ENCODE results near the gene EIF2S2. TPM values are rescaled to one million over a fixed set of nuclear protein-coding genes. Genes with fewer than 3 reads are reported as not detected.

Gene EIF2S2
- total RNA-seq, 4 donors from 2014 or later, result 44.4 to 65.6 (median 56.8) TPM

DNA sequence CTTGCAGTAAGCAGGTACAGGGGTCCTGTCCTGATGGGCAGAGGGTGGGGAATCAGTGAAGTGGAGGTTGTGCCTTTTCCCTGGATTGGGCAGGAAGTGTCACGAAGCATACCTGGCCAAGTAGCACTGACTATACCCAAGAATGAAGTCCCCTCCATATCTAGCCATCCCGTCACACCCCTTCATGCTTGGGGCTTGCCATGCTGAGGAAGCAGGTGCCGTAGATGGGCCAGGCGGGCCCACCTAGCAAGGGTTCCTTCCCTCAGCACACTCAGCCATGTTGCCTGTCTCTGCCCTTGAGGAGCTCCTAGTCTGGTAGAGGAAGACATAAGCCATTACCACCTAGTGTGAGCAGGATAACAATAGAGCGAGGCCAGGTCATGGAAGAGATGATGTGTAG lies 33.5 kb downstream of the EIF2S2 start:
- H3K27ac ChIP-seq, result no peak overlapping the region
- no peaks in the 10 kb centered on the region for H3K9me3 ChIP-seq
- H3K4me3 ChIP-seq, result no peak overlapping the region
- TF ChIP-seq, protein P1, sequence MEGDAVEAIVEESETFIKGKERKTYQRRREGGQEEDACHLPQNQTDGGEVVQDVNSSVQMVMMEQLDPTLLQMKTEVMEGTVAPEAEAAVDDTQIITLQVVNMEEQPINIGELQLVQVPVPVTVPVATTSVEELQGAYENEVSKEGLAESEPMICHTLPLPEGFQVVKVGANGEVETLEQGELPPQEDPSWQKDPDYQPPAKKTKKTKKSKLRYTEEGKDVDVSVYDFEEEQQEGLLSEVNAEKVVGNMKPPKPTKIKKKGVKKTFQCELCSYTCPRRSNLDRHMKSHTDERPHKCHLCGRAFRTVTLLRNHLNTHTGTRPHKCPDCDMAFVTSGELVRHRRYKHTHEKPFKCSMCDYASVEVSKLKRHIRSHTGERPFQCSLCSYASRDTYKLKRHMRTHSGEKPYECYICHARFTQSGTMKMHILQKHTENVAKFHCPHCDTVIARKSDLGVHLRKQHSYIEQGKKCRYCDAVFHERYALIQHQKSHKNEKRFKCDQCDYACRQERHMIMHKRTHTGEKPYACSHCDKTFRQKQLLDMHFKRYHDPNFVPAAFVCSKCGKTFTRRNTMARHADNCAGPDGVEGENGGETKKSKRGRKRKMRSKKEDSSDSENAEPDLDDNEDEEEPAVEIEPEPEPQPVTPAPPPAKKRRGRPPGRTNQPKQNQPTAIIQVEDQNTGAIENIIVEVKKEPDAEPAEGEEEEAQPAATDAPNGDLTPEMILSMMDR (IDR thresholded peaks at IDR 0.05), result no peak
- no peak for TF ChIP-seq POLR2A (IDR thresholded peaks at IDR 0.05)
- peaks cover 0 to 17% (median 2%) of the 10 kb centered on the region in 3 donors for H3K4me1 ChIP-seq
- peaks cover 0 to 90% of the 10 kb centered on the region in 2 donors for H3K36me3 ChIP-seq
- ATAC-seq, result no peak
- 100% methylated on average over 1 to 3 of the region's 5 CpGs for WGBS, 2 donors (ENCODE audit: low coverage in 1 of 2)
- H3K27me3 ChIP-seq, result no peaks in the 10 kb centered on the region

GRCh38 chr20:34076952-34077351 lies 35.1 kb downstream of the EIF2S2 start:
- Histone ChIP-seq H3K4me1 (peaks cover 0 to 1% (median 0%) of the 10 kb centered on the region in 3 donors), H3K27ac (no peak overlapping the region), H3K4me3 (no peak overlapping the region), H3K27me3 (no peaks in the 10 kb centered on the region), H3K36me3 (peaks cover 0 to 100% of the 10 kb centered on the region in 2 donors), H3K9me3 (no peaks in the 10 kb centered on the region)
- TF ChIP-seq, protein P1 (IDR thresholded peaks at IDR 0.05), result no peak
- TF ChIP-seq EP300 (IDR thresholded peaks at IDR 0.05), result no peak
- no peak for TF ChIP-seq POLR2AphosphoS5 (IDR thresholded peaks at IDR 0.05)
- WGBS, 2 donors (ENCODE audit: low coverage in 1 of 2), result 100% methylated on average over 1 of the region's 20 CpGs; no CpG with 5 or more reads in 1 of the 2 donors
- no peak for ATAC-seq

DNA sequence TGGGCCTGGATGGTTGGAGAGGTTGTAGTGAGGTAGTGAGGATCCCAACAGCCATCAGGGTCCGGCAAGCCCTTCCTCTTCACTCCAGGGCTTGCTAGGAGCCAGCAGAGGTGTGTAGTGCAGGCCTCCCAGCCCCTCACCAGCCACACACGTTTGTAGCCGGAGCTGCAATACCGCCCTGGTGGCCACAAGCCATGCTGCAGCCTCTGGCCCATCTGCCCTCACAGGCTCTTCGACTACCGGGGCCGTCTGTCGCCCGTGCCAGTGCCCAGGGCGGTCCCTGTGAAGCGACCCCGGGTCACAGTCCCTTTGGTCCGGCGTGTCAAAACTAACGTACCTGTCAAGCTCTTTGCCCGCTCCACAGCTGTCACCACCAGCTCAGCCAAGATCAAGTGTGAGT lies 36.4 kb downstream of the EIF2S2 start:
- Histone ChIP-seq H3K36me3 (peaks cover 0 to 91% of the 10 kb centered on the region in 2 donors), H3K27me3 (no peaks in the 10 kb centered on the region), H3K4me3 (no peak overlapping the region), H3K4me1 (no peaks in the 10 kb centered on the region), H3K27ac (no peak overlapping the region), H3K9me3 (no peaks in the 10 kb centered on the region)
- no peak for ATAC-seq
- WGBS, 2 donors (ENCODE audit: low coverage in 1 of 2), result 81 to 88% methylated on average over 5 to 15 of the region's 16 CpGs
- TF ChIP-seq, protein P1 (IDR thresholded peaks at IDR 0.05), result no peak
- TF ChIP-seq POLR2A (IDR thresholded peaks at IDR 0.05), result no peak

DNA sequence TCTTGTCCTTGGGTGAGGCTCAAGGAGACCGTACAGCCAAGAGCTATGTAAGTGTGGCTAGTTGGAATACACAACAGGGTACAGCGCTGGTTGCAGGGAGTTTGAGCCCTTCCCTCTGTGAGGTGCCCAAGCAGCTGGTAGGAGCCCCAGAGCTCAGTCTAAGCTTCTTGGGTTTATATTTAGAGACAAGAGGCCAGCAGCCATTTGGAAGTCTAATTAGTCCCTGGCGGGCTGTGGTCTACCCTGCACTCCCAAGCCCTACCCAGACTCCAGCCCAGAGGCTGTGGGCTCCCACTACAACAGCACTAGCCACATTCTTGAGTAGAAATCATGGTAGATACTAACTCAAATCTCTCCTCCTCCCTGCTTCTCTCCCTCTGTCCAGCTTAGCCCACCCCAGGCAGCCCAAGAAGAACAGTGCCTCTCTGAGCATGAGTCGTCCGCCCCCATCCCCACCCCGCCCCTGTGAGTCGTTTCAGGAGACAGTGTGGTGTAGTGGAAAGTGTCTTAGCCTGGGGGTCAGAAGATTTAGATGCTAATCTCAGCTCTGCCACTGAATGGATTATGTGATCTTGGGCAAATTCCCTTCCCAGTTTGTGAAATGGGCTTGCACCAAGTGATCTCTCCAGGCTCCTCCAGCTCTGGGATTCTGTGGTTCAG lies 37.8 kb downstream of the EIF2S2 start:
- H3K36me3 ChIP-seq, result peaks cover 0 to 77% of the 10 kb centered on the region in 2 donors
- TF ChIP-seq POLR2AphosphoS5 (IDR thresholded peaks at IDR 0.05) (no peak), POLR2A (IDR thresholded peaks at IDR 0.05) (no peak), EP300 (IDR thresholded peaks at IDR 0.05) (no peak)
- TF ChIP-seq, protein P1 (IDR thresholded peaks at IDR 0.05), result no peak
- H3K27ac ChIP-seq, result no peak overlapping the region
- no peak overlapping the region for H3K4me3 ChIP-seq
- ATAC-seq, result no peak
- peaks cover 4 to 10% (median 4%) of the 10 kb centered on the region in 3 donors for H3K4me1 ChIP-seq
- WGBS, 2 donors (ENCODE audit: low coverage in 1 of 2), result 78% methylated on average over 1 of the region's 7 CpGs; no CpG with 5 or more reads in 1 of the 2 donors
- H3K27me3 ChIP-seq, result no peaks in the 10 kb centered on the region
- H3K9me3 ChIP-seq, result no peaks in the 10 kb centered on the region

GRCh38 chr20:34072778-34073177 lies 39.3 kb downstream of the EIF2S2 start:
- Histone ChIP-seq H3K4me3 (no peak overlapping the region), H3K4me1 (peaks cover 4 to 24% (median 5%) of the 10 kb centered on the region in 3 donors), H3K27me3 (no peaks in the 10 kb centered on the region), H3K9me3 (no peaks in the 10 kb centered on the region), H3K36me3 (peaks cover 0 to 63% of the 10 kb centered on the region in 2 donors), H3K27ac (no peak overlapping the region)
- no peak for ATAC-seq
- no peak for TF ChIP-seq EP300 (IDR thresholded peaks at IDR 0.05)
- TF ChIP-seq, protein P1 (IDR thresholded peaks at IDR 0.05), result no peak
- TF ChIP-seq POLR2A (IDR thresholded peaks at IDR 0.05), result no peak
- TF ChIP-seq POLR2AphosphoS5 (IDR thresholded peaks at IDR 0.05), result no peak
- 80 to 92% methylated on average over 1 of the region's 1 CpG for WGBS, 2 donors (ENCODE audit: low coverage in 1 of 2)

Data from gastroesophageal sphincter (tissue), 4 donors.